ENCODE measurements around the gene CACNA2D1.

CACNA2D1 gene

GRCh38 chr7:82051601-82052000 lies 392.0 kb downstream of the CACNA2D1 start:
- in situ Hi-C loops (cut with HindIII; ENCODE audit: low sequenced_read_pairs) = no loop called here
- H3K4me3 ChIP-seq (ENCODE audit: low read depth, low read length) = no peak overlapping the region
- no peak for DNase-seq (ENCODE audit: low read depth, low spot score)
- no peak for TF ChIP-seq CTCF (IDR thresholded peaks at IDR 0.05; ENCODE audit: low read depth, low read length)

- peak; percentile 66 for DNase-seq (ENCODE audit: low read depth, low spot score)
- TF ChIP-seq CTCF (IDR thresholded peaks at IDR 0.05; ENCODE audit: low read depth, low read length) = no peak
- in situ Hi-C loops (cut with HindIII; ENCODE audit: low sequenced_read_pairs) = no loop called here
- no peak overlapping the region for H3K4me3 ChIP-seq (ENCODE audit: low read depth, low read length)
Observed at GRCh38 chr7:82050792-82051191, 392.8 kb downstream of the CACNA2D1 start.

GRCh38 chr7:82049891-82050533 lies 393.6 kb downstream of the CACNA2D1 start:
- DNase-seq (ENCODE audit: low read depth, low spot score) = peak; percentile 93
- H3K4me3 ChIP-seq (ENCODE audit: low read depth, low read length) = no peak overlapping the region
- in situ Hi-C loops (cut with HindIII; ENCODE audit: low sequenced_read_pairs) = no loop called here
- no peak for TF ChIP-seq CTCF (IDR thresholded peaks at IDR 0.05; ENCODE audit: low read depth, low read length)

- TF ChIP-seq CTCF (IDR thresholded peaks at IDR 0.05; ENCODE audit: low read depth, low read length) = no peak
- in situ Hi-C loops (cut with HindIII; ENCODE audit: low sequenced_read_pairs) = no loop called here
Observed at GRCh38 chr7:82049442-82049841, 394.1 kb downstream of the CACNA2D1 start.

GRCh38 chr7:82044497-82045080 lies 399.0 kb downstream of the CACNA2D1 start:
- DNase-seq (ENCODE audit: low read depth, low spot score) = peak; percentile 64
- in situ Hi-C loops (cut with HindIII; ENCODE audit: low sequenced_read_pairs) = no loop called here
- peak; percentile 51 for TF ChIP-seq CTCF (IDR thresholded peaks at IDR 0.05; ENCODE audit: low read depth, low read length)
- H3K4me3 ChIP-seq (ENCODE audit: low read depth, low read length) = no peak overlapping the region

More at GRCh38 chr7:82049442-82049841, 394.1 kb downstream of the CACNA2D1 start:
- H3K4me3 ChIP-seq (ENCODE audit: low read depth, low read length) = no peak overlapping the region
- no peak for DNase-seq (ENCODE audit: low read depth, low spot score)

GRCh38 chr7:82039621-82040020 lies 404.0 kb downstream of the CACNA2D1 start:
- in situ Hi-C loops (cut with HindIII; ENCODE audit: low sequenced_read_pairs) = no loop called here
- TF ChIP-seq CTCF (IDR thresholded peaks at IDR 0.05; ENCODE audit: low read depth, low read length) = no peak
- H3K4me3 ChIP-seq (ENCODE audit: low read depth, low read length) = no peak overlapping the region
- no peak for DNase-seq (ENCODE audit: low read depth, low spot score)

Measured in astrocyte of the spinal cord (primary cell).